Middle frontal gyrus (tissue), 1 donor: ENCODE measurements around the gene CA10.

ENCODE experiments used
- DNase-seq: peaks from one replicate; pipeline ENCODE4 v3.0.0-alpha.2; 2015; ENCODE audit warnings: low spot score; ENCODE audit errors: extremely low spot score

Gene CA10

DNA sequence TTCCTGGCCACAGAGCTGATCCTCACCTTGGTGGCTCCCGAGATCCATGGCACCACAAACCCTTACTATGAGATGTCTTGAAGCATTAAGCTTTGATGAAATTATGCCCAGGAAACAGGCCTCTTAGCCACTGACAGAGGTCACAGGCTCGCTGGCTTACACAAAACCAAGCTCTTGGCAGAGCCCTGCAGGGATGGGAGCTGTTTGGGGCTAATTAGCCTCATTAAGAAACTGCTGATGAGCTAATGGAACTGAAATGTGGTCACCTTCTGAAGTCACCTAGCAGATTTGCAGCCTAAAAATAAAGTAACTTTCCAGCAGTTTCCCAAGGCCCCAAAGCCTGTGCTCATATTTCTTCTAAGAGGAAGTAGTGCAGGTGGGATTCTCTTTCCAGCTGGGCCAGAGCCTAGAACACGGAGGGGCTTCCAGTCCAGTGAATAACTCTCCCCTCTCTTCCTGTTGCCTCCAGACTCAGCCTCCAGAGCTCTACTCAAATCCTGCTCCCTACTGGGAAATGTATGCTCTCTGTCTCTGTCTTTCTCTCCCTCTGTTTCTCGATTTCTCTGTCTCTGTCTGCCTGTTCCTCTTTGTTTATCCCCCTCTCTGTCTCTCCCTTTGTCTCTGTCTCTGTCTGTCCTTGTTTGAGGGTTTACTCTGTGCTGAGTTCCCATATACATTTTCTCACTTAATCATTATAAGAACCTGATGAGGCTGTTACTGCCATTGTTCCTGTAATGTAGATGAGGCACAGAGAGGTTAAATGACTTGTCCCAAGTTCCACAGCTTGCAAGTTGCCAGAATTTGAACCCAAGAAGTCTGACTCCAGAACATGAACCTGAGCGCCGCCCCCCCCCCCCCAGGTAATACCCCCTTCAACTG is 338.9 kb downstream of the CA10 start:
- no peak for DNase-seq

DNA sequence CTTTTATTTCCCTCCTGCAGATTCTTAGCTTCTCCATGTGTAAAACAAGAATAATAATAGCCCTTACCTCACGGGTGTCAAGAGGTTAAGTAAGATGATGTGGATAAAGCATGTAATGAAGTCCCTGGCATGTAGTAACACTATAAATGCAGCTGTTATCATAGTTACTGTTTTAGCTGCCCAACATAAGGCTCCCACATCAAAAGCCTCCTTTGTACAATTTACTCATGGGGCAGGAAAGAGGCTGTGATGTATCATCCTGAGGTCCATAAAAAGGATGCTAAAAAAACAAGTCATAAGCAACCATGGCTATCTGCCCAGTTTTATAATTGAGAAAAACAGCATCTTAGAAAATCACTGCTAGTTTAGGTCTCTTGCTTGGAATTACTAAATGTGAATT is 339.7 kb downstream of the CA10 start:
- no peak for DNase-seq

DNA sequence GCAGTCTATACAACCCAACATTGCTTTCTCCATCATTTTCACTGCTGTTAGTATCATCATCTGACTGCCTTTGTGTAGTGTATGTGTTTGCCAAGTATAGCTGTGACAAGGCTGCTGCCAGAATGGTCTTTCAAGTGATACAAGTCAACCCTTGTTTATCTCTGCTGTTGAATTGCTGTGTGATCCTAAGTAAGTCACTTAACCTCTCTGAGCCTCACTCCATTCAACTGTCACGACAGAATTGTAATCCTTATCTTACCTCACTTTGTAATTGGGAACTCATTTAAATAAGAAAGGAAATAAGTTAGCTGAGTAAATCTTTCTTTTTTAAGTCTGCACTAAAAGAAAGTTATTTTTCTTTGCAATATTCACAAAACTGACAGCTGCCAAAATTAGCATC is 340.6 kb downstream of the CA10 start:
- no peak for DNase-seq

DNA sequence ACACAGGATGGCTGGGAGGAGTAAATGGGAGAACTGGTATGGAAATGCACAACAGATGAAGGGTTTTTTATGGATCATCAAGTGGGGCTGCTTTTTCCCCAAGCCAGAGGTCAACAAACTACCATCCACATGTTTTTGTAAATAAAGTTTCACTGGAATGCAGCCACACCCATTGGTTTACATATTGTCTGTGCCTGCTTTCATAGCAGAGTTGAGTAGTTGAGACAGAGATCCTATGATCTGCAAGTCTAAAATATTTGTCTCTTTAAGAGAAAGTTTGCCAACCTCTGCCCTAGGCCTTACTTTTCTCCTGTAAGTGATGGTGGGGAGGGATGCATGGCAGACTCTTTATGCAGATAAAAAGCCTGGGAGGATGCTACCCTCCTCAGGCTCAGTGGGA is 341.4 kb downstream of the CA10 start:
- no peak for DNase-seq

DNA sequence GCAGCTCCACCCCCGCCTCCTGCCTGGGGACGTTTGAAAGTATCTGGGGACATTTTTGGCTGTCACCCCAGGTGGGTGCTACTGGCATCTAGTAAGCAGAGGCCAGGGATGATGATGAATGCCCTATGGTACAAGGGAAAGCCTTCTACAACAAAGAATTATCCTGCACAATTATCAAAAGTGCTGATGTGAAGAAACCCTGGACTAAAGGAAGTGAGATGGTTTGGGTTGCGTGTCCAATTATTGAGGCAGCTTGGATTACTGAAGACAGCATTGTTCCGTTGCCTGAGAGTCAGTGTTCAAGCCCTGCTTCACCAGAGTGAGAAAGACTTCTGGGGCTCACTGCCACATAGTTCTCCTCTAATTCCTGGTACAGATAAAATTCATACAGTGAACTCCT is 343.4 kb downstream of the CA10 start:
- DNase-seq: no peak

DNA sequence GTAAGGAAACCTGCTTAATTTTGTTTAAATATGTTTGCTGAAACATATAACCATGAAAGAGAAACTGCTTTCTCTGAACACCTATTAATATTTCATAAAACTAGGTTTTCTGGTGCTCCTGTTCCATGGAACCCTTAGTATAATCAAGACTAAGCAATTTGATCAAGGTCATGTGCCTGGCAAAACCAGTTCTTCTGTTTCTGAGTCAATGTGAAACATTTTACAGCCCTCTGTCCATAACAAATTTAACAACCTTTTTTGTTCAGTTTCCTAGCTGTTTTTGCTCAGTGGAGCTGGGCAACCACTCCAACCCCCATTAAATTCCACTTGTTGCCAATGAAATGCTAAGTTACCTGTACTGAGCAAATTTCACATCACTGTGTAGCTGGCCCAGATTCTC is 344.0 kb downstream of the CA10 start:
- DNase-seq: no peak

DNA sequence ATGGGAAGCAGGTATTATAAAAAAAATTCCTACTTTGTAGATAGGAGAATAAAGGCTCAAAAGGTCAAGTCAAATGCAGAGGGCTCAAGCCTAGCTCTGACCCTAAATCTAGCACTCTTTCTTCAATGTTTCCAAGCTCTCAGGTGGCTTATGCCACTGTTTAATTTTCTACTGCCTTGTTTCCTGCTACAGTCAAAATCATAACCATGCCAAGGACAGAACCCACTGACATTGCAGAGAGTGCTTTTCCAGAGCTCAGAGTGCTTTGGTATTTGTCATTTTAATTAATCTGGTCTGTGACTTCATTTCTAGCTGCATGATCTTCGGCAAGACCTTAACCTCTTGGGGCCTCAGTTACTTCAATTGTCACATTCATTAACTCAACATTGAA is 344.7 kb downstream of the CA10 start:
- DNase-seq: no peak

DNA sequence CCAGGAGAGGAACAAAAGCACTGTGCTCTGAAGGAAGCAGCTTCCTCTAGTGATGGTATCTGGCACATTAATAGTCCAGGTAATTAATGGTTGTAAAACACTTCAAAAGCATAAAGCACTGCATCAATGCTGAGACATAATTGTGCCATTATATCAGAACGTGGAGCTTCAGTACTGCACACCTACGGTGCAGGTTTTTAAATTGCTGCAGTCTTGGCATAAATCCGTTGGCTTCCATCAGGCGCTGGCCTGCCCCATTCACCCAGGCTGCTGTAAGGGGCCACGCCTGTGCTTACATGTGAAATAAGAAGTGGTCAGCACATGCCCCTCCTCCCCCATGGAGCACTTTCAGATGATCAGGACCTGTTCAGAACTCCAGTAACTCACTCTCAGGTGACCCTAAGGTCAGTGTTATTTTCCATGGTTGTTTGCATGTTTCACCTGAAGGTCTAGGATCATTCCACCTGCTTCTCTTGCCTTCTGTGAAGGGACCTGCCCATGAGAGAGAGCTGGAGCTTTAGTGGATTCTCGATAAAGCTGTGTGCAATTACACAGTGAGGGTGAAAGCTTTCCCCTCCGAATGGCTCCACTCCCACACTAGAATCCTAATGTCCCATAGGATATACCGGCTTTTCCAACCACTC is 345.3 kb downstream of the CA10 start:
- DNase-seq: no peak

DNA sequence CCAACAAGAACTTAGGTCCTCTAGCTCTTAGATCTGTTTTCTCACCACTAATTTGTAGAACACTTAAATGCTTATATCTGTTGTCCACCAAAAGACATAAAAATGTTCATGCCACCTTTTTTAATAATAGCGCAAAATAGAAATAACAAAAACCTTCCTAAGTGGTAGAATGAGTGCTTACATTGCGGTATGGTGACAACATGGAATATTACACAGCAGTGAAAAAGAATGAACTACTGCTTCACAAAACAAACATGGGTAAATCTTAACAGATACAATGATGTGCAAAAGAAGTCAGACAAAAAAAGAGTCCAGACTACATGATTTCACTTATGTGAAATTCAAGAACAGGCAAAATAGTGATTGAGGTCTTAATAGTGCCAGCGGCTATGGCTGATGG is 351.1 kb downstream of the CA10 start:
- DNase-seq: no peak

DNA sequence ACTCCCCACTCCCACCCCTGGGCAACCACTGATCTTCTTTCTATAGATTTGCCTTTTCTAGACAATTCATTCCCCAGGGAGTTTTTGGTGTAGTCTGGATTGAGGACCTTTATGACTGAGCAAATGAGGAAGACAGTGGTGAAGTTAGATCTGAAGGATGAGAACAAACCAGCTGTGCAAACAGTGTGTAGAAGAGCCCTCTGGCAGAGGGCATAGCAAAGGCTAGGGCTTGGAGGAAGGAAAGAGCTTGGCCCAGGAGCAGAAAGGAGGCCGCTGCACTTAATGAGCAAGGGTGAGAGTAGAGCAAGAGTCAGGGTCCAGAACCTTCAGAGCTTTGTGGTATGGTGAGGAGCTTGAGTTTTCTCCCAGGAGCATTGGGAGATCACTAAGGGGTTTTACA is 352.7 kb downstream of the CA10 start:
- DNase-seq: no peak

DNA sequence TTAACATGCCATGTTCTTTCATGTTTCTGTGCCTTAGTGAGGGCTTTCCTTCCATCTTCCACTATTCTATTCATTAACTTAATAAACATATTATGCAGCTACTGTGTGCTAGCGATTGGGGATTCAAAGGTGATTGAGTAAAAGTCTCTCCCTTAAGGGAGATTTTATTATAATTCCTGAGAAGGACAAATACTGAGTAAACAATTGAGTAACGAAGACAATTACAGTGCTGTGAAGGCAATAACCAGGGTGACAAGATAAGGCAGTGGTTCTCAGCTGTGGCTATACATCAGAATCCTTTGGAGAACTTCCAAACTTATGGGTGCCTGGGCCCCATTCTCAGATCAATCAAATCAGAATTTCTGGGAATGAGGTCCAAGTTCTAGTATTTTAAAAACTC is 353.3 kb downstream of the CA10 start:
- DNase-seq: no peak

DNA sequence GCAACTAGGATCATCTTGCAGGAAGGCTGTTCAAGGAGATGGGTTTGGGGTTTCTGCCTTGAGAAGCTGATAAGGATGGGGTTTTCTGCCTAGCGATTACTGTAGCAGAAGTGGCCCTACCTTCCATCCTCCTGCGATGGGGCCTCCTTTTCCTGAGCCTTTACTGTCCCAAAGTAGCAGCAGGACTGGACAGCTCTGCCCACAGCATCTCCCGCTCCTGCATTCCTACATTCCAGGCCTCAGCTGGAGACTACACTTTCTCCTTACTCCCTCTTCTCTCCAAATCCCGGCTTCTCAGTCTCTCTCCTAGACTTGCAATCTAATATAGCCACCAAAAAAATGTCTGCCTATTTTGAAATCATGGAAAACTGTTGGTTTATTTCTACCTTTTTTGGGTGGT is 355.4 kb downstream of the CA10 start:
- no peak for DNase-seq

DNA sequence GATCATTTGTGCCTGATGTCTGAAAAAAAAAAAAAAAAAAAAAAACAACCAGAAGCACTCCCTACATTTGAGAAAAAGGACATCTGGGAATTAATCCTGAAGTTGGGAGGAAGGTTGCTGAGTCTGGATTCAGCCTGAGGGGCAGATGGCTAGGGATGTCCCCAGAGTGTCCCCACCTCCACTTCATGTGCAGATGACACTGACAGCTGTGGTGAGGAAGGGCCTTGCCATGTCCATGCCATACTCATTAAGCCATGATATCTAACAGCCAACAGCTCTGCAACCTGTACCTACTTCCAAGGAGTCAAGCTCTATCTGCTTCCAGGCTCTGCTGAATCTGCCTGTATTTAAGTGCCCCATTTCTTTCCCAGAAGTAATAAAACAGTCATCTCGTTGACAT is 356.0 kb downstream of the CA10 start:
- DNase-seq: no peak

DNA sequence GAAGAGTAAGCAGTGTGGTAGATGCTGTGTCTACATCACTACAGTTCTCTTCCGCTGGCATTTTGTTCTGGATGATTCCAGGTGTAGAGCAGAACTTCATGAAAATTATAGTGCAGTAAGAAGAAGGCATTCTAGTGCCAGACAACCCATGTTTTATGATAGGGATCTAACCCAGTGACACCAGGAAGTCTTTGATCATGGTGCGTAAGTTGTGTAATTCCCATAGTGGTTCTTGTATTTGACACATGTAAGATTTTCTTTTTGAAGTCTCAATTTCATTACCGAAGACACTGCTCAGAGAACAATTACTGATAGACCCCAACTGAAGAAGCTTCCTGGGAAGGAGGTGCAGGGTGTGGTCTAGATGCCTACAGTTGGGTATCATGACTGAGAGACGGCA is 356.9 kb downstream of the CA10 start:
- no peak for DNase-seq

DNA sequence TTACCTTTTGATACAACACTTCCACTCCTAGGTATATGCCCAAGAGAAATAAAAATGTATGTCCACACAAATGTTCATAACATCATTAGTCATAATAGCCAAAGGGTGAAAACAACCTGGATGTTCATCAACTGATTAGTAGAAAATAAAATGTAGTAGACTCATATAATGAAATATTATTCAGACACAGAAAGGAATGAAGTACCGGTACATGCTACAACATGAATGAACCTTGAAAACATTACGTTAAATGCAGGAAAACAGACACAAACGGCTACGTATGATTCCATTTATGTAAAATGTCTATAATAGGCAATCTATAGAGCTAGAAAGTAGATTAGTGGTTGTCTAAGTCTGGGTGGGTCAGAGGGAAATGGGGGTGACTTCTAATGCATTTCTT is 358.5 kb downstream of the CA10 start:
- DNase-seq: no peak

DNA sequence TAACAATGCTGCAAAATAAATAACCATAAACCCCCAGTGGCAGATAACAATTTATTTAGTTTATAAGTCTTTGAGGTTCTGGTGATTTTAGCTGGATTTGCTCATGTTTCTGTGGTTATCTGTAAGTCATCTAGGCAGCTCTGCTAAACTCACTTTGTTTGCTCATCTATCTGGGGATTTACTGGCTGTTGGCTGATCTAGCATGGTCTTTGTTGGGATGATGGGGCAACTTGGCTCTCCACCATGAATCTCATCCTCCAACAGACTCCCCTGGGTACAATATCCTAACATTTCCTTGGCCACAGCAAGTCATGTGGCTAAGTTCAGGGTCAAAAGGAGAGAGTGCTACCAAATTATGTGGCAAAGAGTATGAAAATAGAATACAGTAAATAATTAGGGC is 359.3 kb downstream of the CA10 start:
- DNase-seq: no peak

DNA sequence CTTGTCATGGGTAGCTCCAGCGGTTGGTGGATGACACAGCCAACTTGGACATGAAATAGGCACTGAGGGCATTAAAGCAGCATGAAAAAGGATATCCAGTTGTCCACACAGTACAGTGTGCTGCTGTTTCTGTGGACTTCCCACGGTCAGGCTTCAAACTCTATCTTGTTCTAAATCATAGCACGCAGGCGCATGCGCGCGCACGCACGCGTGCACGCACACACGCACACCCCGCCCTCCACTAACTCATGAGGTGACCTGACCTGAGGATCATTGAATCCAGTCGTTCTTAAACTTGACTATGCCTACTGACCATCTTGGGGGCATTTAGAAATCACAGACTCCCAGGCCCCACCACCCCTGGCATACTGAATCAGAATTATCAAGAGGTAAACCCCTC is 361.4 kb downstream of the CA10 start:
- no peak for DNase-seq

DNA sequence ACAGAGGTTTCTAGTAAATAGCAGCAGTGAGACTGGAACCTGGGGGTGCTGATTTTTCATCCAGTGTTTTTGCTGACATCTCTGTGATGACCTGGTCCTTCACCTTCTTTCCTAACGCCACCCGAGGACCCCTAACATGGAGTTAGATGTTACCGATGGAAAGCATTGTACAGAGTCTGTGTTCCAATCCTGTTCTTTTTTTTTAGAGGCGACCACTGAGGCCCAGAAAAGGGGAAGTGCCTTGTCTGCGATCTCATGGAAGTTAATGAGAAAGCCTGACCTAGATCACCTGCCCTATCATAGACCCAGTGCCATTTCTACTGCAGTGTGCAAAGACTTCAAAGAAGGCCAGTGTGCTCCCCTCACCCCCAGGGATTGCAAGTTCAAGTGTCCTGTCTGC is 362.5 kb downstream of the CA10 start:
- no peak for DNase-seq

DNA sequence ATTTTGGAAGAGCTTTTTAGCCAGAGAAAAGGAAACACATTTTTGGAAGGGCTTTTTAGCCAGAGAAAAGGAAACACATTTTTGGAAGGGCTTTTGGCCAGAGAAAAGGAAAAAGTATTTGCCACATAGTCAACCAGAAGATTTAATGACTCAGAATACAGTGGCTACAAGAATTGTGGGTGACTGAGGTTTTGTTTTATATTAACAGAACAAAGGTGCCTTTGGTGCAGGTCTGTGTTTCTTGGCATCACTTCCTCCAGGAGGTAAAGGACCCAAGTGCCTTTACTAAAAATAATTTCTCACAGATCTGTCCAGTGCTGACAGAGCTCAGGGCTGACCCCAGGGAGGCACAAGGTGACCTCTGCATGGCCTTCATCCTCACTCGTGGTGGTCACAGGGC is 363.1 kb downstream of the CA10 start:
- DNase-seq: no peak

DNA sequence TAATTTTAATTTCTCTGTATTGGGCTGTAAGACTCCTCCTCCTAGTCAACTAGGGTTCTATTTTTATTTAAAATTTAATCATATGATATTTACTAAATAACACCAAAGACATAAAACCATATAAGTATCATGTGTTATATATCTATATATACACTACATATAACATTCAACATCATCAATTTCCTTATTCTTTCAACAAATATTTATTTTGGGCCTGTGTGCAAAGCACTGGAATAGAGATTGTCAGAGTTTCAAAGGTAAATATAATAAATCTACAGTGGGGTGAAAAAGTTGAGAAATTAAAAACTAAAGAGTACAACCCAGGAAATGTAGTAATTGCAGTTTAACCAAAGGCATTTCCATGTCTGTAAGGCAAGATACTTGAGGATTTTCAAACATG is 364.0 kb downstream of the CA10 start:
- DNase-seq: no peak

DNA sequence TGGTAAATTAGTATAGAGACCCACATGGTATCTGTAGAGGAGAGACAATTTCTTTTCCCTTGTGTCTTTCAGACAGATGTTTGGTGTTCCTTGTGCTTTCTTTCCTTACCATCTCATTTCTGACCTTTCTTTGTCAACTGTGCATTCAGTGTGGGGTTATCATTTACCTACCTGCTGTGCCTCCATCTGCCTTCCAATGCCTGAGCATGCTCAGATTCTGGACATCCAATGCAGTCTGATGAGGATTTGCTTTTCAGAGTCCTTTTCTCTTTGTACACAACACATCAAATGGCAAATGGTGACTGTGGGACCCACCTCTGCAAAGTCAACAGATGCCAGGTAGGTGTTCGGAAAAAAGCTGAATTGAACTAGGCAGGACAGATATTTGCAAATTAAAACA is 364.8 kb downstream of the CA10 start:
- DNase-seq: no peak

DNA sequence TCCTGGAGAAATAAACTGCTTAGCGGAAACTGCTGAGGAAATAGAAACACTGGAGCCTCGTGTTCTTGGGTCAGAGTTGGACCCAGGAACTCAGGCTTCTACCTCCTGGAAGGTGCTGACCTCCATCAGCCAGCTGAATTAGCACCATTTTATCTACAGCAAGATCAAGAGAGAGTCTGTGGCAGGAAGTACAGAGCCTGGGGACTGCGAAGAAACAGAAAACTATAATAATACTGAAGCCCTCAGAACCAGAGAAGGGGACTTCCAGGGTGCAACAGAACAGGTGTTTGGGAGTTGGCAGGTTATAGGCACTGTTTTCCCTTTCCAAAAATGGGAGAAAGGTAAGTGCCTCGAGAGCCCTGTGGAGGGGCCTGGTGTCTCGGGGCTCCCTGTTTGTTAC is 379.7 kb downstream of the CA10 start:
- no peak for DNase-seq
